Suprapubic skin (tissue), 4 donors: ENCODE results near the gene FAM170B. TPM values are rescaled to one million over a fixed set of nuclear protein-coding genes. Genes with fewer than 3 reads are reported as not detected.

Experiments used
- DNase-seq, 2 donors: peaks; one replicate each; pipeline ENCODE4 v3.0.0-alpha.2; 2019; ENCODE audit warnings: low spot score in 2 of 2
- H3K27ac ChIP-seq: fragments of 200-600 bp; sonication (generic); one replicate; pipeline ENCODE4 v1.5.1; 2019
- H3K27me3 ChIP-seq: fragments of 200-600 bp; sonication (generic); one replicate; pipeline ENCODE4 v1.5.1; 2019
- H3K36me3 ChIP-seq: fragments of 200-600 bp; sonication (generic); one replicate; pipeline ENCODE4 v1.5.1; 2019
- H3K4me1 ChIP-seq: fragments of 200-600 bp; sonication (generic); one replicate; pipeline ENCODE4 v1.5.1; 2019
- H3K4me3 ChIP-seq: fragments of 200-600 bp; sonication (generic); one replicate; pipeline ENCODE4 v1.5.1; 2019; ENCODE audit warnings: mild to moderate bottlenecking
- H3K9me3 ChIP-seq: fragments of 200-600 bp; sonication (generic); one replicate; pipeline ENCODE4 v1.5.1; 2019
- EP300 ChIP-seq: sonication (generic); formaldehyde crosslinking; IDR thresholded peaks from one replicate; pipeline ENCODE4 v1.6.1; 2017; ENCODE audit warnings: antibody characterized with exemption
- POLR2A ChIP-seq, 2 donors: fragments of 450-650 bp; IDR thresholded peaks; one replicate each; pipeline ENCODE4 v1.6.1; 2017; ENCODE audit warnings: antibody characterized with exemption in 2 of 2, mild to moderate bottlenecking in 2 of 2, moderate library complexity in 2 of 2
- POLR2AphosphoS5 ChIP-seq, 3 donors: sonication (generic); formaldehyde crosslinking; IDR thresholded peaks; one replicate each; pipeline ENCODE4 v1.6.1; 2017; ENCODE audit warnings: antibody characterized with exemption in 3 of 3
- WGBS: methylation state at CpG from one replicate; pipeline ENCODE4 v1.1.5; 2018; 5-methylcytosine and 5-hydroxymethylcytosine counted together
- total RNA-seq, 4 donors: library from RNA; depleted of rRNA; stranded (reverse); fragments of >200 nt; gene quantifications; one replicate each; pipeline ENCODE4 v1.1.0, GENCODE V29; 2016
- TF ChIP-seq, protein P1 (sequence below), 2 donors: fragments of 200-600 bp in 1 of 2; fragments of 450-650 bp in 1 of 2; sonication (generic) in 1 of 2; IDR thresholded peaks; one replicate each; pipeline ENCODE4 v1.5.1; 2016 to 2019; ENCODE audit warnings: antibody characterized with exemption in 2 of 2, mild to moderate bottlenecking in 1 of 2, moderate library complexity in 1 of 2

Gene FAM170B
- total RNA-seq, 4 donors from 2014 or later = not detected

DNA sequence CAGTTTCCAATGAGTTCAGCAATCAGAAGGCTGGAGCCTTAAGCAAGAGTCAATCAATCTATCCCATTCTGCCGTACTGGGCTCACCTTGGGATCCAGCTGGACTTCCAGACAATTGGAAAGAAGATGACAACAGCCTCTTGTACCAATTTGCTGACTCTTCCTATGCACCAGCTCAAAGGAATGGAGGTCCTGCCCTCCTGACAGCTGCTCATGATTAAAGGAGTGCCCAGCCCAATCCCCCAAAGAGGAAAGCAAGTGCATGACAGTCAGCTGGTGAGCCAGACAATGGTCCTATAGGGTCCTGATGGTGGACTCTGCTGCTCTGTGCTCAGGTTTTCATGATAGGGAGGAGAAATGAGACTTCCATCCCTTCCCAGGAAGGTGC is 43.6 kb downstream of the FAM170B start:
- peaks cover 12% of the 10 kb centered on the region for H3K4me1 ChIP-seq
- no peaks in the 10 kb centered on the region for H3K36me3 ChIP-seq
- no peak overlapping the region for H3K4me3 ChIP-seq
- H3K9me3 ChIP-seq = no peaks in the 10 kb centered on the region
- no peak for DNase-seq
- H3K27me3 ChIP-seq = no peaks in the 10 kb centered on the region
- 57% methylated on average over 1 of the region's 1 CpG for WGBS
- no peak overlapping the region for H3K27ac ChIP-seq
- TF ChIP-seq, protein P1, sequence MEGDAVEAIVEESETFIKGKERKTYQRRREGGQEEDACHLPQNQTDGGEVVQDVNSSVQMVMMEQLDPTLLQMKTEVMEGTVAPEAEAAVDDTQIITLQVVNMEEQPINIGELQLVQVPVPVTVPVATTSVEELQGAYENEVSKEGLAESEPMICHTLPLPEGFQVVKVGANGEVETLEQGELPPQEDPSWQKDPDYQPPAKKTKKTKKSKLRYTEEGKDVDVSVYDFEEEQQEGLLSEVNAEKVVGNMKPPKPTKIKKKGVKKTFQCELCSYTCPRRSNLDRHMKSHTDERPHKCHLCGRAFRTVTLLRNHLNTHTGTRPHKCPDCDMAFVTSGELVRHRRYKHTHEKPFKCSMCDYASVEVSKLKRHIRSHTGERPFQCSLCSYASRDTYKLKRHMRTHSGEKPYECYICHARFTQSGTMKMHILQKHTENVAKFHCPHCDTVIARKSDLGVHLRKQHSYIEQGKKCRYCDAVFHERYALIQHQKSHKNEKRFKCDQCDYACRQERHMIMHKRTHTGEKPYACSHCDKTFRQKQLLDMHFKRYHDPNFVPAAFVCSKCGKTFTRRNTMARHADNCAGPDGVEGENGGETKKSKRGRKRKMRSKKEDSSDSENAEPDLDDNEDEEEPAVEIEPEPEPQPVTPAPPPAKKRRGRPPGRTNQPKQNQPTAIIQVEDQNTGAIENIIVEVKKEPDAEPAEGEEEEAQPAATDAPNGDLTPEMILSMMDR (IDR thresholded peaks at IDR 0.05) = no peak
- TF ChIP-seq POLR2AphosphoS5 (IDR thresholded peaks at IDR 0.05) (no peak), POLR2A (IDR thresholded peaks at IDR 0.05) (no peak), EP300 (no peak)

GRCh38 chr10:49089557-49090188 is 44.1 kb downstream of the FAM170B start:
- no peaks in the 10 kb centered on the region for H3K27me3 ChIP-seq
- H3K4me1 ChIP-seq = peaks cover 12% of the 10 kb centered on the region
- WGBS = 41% methylated on average over 3 of the region's 3 CpGs
- H3K4me3 ChIP-seq = no peak overlapping the region
- H3K27ac ChIP-seq = no peak overlapping the region
- DNase-seq = no peak
- TF ChIP-seq EP300 (no peak), POLR2A (IDR thresholded peaks at IDR 0.05) (no peak), POLR2AphosphoS5 (IDR thresholded peaks at IDR 0.05) (no peak)
- no peaks in the 10 kb centered on the region for H3K36me3 ChIP-seq
- no peaks in the 10 kb centered on the region for H3K9me3 ChIP-seq

DNA sequence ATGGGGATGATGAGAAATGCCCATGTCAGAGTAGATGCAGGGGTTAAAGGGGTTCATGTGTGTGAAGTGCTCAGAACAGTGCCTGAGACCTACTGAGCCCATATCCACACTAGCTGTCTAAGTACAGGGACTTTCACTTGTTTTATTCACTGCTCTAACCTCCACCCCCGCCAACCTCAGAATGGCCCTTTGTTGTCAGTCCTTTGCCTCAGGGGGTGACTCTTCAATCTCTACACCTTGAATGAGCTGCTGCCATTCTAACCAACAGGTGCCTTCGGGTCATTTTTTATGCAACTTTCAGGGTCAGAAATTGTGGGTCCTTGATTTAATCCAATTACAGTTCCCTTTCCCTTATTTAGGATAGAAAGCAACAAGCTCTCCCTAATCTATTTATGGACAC is 44.7 kb downstream of the FAM170B start:
- H3K36me3 ChIP-seq = no peaks in the 10 kb centered on the region
- H3K27ac ChIP-seq = no peak overlapping the region
- no peaks in the 10 kb centered on the region for H3K27me3 ChIP-seq
- no peak overlapping the region for H3K4me3 ChIP-seq
- WGBS = 79% methylated on average over 2 of the region's 2 CpGs
- no peak for DNase-seq
- H3K4me1 ChIP-seq = peaks cover 12% of the 10 kb centered on the region
- TF ChIP-seq POLR2AphosphoS5 (IDR thresholded peaks at IDR 0.05) (no peak), EP300 (no peak), POLR2A (IDR thresholded peaks at IDR 0.05) (no peak)
- TF ChIP-seq, protein P1 (IDR thresholded peaks at IDR 0.05) = no peak
- no peaks in the 10 kb centered on the region for H3K9me3 ChIP-seq

- no peak for TF ChIP-seq POLR2AphosphoS5 (IDR thresholded peaks at IDR 0.05)
- TF ChIP-seq, protein P1 (IDR thresholded peaks at IDR 0.05) = no peak
- no peak for TF ChIP-seq POLR2A (IDR thresholded peaks at IDR 0.05)
- no peak for TF ChIP-seq EP300
- Histone ChIP-seq H3K27me3 (no peaks in the 10 kb centered on the region), H3K27ac (no peak overlapping the region), H3K36me3 (no peaks in the 10 kb centered on the region), H3K9me3 (no peaks in the 10 kb centered on the region), H3K4me1 (peaks cover 18% of the 10 kb centered on the region), H3K4me3 (no peak overlapping the region)
- no peak for DNase-seq
- WGBS = 96% methylated on average over 3 of the region's 3 CpGs
These were observed 46.9 kb downstream of the FAM170B start for GRCh38 chr10:49086889-49087288.

- DNase-seq = no peak
- 70% methylated on average over 8 of the region's 8 CpGs for WGBS
- Histone ChIP-seq H3K4me1 (peaks cover 30% of the 10 kb centered on the region), H3K27me3 (no peaks in the 10 kb centered on the region), H3K9me3 (no peaks in the 10 kb centered on the region), H3K36me3 (no peaks in the 10 kb centered on the region), H3K27ac (no peak overlapping the region), H3K4me3 (no peak overlapping the region)
- TF ChIP-seq EP300 (no peak), POLR2AphosphoS5 (IDR thresholded peaks at IDR 0.05) (no peak), POLR2A (IDR thresholded peaks at IDR 0.05) (no peak)
- TF ChIP-seq, protein P1 (IDR thresholded peaks at IDR 0.05) = no peak
These were observed 50.6 kb downstream of the FAM170B start for GRCh38 chr10:49083261-49083660.

- Histone ChIP-seq H3K36me3 (no peaks in the 10 kb centered on the region), H3K4me3 (no peak overlapping the region), H3K27ac (no peak overlapping the region), H3K27me3 (no peaks in the 10 kb centered on the region), H3K9me3 (no peaks in the 10 kb centered on the region), H3K4me1 (peaks cover 33% of the 10 kb centered on the region)
- DNase-seq = no peak
- WGBS = 73% methylated on average over 2 of the region's 2 CpGs
- TF ChIP-seq POLR2A (IDR thresholded peaks at IDR 0.05) = no peak
- no peak for TF ChIP-seq POLR2AphosphoS5 (IDR thresholded peaks at IDR 0.05)
- TF ChIP-seq, protein P1 (IDR thresholded peaks at IDR 0.05) = no peak
- no peak for TF ChIP-seq EP300
These were observed 51.1 kb downstream of the FAM170B start for GRCh38 chr10:49082766-49083165.
